HG03039 (cell line): ENCODE results near the gene SDSL.

ENCODE experiments used
- ATAC-seq: cut with Tn5 transposase; IDR thresholded peaks from one replicate; pipeline ENCODE4 v1.9.1; 2021; ENCODE audit warnings: mild to moderate bottlenecking, moderate library complexity; ENCODE audit not compliant: unreplicated experiment

The SDSL gene, protein sequence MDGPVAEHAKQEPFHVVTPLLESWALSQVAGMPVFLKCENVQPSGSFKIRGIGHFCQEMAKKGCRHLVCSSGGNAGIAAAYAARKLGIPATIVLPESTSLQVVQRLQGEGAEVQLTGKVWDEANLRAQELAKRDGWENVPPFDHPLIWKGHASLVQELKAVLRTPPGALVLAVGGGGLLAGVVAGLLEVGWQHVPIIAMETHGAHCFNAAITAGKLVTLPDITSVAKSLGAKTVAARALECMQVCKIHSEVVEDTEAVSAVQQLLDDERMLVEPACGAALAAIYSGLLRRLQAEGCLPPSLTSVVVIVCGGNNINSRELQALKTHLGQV

GRCh38 chr12:113422030-113422885 is at the start of gene SDSL:
Gene SDSL, plus strand, starts transcription at chr12:113422380. Its CDS starts 5,603 bp downstream, at chr12:113427983.
- peak; percentile 83 for ATAC-seq

GRCh38 chr12:113373440-113373839 is 48.7 kb upstream of the SDSL start:
- no peak for ATAC-seq

DNA sequence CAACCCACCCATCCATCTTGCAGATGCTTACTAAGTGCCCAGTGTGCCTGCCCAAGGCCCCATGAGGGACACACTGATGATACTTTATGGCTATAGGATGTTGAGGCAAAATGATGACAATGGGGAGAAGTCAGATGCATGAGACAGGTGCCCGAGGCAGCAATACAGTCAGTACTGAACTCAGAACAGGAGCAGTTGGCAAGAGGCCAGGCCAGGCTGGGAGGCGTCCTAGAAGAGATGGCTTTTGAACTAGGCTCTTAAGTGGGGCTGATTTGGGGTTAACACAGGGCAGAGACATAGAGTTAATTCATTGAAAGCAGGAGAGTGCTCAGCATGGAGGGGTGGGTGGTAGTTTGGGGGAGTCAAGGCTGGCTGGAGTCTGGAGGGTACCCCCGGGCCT is 48.2 kb upstream of the SDSL start:
- no peak for ATAC-seq

DNA sequence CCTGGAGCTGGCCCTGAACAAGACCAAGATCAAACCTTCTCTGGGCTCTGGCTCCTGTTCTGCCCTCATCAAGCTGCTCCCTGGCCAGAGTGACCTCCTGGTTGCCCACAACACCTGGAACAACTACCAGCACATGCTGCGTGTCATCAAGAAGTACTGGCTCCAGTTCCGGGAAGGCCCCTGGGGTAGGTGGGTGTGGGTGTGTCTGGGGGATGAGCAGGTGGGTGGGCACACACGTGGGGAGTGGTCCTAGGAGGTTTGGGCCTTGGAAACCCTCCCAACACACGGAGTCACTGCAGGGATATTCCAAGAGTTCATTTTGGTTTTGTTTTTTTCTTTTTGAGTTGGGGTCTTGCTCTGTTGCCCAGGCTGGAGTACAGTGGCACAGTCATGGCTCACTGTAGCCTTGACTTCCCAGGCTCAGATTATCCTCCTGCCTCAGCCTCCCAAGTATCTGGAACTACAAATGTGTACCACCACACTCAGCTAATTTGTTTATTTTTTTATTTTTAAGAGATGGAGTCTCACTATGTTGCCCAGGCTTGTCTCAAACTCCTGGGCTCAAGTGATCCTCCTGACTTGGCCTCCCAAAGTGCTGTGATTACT is 47.3 kb upstream of the SDSL start:
- no peak for ATAC-seq

DNA sequence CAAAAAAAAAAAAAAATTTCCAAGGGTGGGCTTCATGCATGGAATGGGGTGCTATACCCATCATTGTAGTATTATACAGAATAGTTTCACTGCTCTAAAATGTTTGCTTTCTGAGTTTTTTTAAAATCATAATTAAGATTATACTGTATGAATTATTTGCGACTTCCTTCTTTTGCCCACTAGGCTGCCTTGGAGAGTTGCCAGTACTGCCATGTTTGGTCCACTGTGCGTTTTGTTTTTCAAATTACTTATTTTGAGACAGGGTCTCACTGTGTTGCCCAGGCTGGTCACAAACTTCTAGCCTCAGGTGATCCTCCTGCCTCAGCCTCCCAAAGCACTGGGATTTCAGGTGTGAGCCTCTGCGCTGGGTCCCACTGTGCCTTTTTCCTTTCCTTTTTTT is 43.9 kb upstream of the SDSL start:
- no peak for ATAC-seq

DNA sequence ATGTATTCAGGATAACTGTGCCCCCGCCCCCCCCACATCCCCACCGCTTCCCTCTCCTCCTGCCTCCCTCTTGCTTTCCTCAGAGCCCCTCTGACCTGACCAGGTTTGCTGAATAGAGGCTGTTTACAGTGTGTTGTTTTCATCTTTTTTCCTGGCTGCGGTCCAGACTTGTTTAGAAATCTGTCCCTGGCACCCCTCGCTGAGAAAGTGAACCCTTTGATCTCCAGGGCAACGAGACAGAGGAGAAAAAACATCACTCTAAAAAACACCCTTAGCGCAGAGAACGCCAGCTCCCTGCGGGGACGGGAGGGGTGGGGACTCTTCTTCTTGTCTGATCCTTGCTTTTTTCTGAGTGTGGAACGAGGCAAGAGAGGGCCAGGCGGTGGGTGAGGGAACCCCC is 41.0 kb upstream of the SDSL start:
- ATAC-seq, result no peak

GRCh38 chr12:113382206-113382605 is 40.0 kb upstream of the SDSL start:
- no peak for ATAC-seq

- no peak for ATAC-seq
Observed at GRCh38 chr12:113384778-113385177, 37.4 kb upstream of the SDSL start.

DNA sequence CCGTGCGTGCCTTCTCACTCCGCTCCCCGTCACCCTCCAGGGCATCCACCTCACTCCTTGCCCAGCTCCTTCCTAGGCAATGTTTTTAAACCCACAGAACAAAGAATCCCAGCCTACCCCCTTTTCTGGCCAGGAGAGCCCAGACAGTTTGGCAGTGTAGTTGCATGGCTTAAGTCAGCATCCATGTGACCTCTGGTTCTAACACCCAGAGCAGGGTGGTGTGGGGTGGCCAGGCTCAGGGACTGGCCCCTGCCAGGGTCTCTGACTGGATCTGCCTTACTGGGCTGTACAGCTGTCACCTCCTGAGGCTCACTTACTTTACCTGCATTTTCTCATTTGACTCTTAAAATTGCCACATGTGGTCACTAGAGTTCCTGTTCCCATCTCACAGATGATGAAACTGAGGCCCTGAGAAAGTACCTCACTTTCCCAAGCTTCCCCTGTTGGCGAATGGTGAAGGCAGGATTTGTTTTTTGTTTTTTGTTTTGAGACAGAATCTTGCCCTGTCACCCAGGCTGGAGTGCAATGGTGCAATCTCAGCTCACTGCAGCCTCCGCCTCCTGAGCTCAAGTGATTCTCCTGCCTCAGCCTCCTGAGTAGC is 36.8 kb upstream of the SDSL start:
- ATAC-seq, result no peak

GRCh38 chr12:113386866-113387566 is 35.2 kb upstream of the SDSL start:
- no peak for ATAC-seq

- ATAC-seq, result no peak
Observed at GRCh38 chr12:113387631-113388030, 34.5 kb upstream of the SDSL start.

DNA sequence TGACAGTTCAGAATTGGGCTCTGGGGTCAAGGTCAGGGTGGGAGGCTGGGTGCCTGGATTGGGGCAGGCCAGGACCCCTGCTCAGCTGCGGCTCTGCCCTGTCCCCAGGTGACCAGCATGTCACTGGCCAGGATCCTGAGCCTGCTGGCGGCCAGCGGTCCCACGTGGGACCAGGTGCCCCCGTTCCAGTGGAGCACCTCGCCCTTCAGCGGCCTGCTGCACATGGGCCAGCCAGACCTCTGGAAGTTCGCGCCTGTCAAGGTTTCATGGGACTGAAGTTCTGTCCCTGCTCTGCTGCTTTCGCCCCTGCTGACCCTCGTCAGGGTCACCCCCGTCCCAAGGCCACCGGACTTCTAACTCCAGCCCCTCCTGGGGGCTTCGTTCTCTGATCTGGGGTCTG is 33.8 kb upstream of the SDSL start:
- no peak for ATAC-seq

GRCh38 chr12:113390064-113391043 is 31.8 kb upstream of the SDSL start:
- no peak for ATAC-seq

DNA sequence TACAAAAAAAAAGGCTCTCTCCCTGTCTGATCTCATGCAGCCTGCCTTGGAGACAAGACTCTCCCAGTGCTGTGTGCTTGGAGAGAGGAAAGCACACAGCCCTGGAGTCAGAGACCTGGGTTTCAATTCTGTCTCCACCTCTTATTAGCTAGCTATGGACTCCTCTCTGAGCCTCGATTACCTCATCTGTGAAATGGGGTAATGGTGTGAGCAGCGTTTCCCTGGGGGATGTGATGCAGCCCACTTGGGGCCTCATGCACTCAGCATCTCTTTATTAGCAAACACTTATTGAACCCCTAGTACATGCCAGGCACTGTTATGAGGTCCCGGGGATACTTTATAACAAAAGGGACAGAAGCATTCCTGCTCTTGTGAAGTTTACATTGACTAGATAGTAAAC is 31.0 kb upstream of the SDSL start:
- no peak for ATAC-seq

DNA sequence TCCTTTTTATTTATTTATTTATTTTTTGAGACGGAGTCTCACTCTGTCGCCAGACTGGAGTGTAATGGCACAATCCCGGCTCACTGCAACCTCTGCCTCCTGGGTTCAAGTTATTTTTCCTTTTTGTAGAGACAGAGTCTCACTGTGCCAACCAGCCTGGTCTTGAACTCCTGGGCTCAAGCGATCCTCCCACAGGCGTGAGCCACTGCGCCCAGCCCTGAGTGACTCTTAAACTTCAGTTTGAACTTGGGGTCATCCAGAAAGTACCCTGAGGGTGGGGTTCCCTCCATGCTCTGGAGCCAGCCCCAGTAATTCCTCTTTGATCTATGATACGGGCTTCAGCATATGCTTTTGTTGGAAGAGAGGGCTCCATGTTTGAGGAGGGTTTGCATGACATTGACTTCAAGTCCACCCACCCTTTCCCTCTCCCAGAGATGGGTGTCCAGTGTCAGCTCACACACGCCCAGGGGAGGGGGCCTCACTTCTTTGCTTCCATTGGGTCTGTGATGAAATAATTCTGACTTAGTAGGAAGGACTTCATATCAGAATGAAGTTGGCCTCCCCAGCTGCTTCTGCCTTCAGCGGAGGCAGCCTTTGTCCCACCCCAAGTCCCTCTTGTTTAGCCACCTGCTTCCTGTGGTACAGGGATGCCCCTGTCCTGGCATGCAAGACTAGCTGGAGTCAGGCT is 30.4 kb upstream of the SDSL start:
- no peak for ATAC-seq

DNA sequence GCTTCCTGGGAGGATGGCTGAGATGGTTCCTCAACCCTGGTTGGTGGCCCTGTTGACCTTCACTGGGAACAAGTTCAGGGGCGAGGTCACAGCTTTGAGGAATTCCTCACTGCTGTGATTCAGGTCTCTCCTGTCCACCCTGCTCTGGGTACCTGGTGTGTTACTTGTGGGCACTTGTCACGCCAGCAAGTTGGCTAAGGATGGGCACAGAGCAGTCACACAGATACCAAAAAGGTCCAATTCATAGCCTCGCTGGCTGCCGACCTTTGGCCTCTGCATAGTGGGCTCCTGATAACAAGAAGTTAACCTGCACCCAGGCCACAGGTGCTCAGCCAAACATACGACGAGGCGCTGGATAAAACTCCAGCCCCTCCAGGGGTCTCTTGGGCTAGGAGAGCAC is 29.7 kb upstream of the SDSL start:
- no peak for ATAC-seq

DNA sequence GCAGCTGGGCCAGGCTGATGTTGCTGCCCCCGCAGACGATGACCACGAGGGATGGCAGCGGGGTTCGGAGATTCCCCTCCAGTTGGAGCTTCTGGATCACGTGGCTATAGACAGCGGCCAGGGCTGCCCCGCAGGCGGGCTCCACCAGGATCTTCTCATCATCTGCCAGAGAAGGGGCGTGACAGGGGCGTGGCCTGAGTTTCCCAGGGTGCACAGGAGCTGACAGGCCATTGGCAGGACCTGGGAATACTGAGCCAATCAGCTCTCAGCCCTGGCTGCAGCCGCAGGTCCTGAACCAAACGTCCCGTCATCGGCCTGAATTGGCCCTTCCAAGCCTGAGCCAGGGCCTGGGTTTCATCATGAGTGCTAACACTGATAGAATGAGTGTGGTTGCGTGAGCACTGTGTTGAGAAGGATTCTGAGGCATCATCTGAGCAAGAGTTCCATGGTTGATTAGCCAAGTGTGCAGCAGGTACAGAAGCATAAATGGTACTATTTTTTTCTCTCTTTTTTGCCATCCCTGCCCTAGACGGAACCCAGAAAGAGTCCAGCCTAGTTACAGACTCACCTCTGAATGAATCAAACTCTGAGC is 29.1 kb upstream of the SDSL start:
- ATAC-seq, result no peak

DNA sequence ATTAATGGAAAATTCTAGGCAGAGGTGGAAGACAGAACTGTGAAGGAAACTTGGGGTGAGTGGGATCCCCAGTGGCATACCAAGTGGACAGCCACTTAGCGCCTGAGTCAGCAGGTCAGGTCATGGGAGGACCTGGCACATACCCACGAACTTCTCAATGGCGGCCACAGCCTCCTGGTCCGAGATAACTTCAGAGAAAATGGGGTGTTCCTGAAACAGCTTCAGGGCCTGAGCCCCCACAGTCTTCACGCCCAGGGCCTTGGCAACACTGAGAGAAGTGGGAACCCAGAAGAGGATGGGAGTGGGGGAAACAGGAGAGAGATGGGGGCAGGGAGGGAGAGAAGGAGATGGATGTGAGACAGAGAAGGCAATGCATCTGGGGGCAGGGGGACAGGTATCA is 28.4 kb upstream of the SDSL start:
- ATAC-seq, result no peak

- ATAC-seq, result no peak
Observed at GRCh38 chr12:113395119-113395518, 27.1 kb upstream of the SDSL start.
